ENCODE data around the gene LLPH.

LLPH gene

GRCh38 chr12:66087365-66087943 lies 43.1 kb downstream of the LLPH start:
- DNase-seq = peak; percentile 34

GRCh38 chr12:66085998-66086397 lies 44.6 kb downstream of the LLPH start:
- DNase-seq = no peak

GRCh38 chr12:66085213-66085612 lies 45.3 kb downstream of the LLPH start:
- DNase-seq = no peak

- DNase-seq = no peak
These were observed 46.8 kb downstream of the LLPH start for GRCh38 chr12:66083766-66084165.

GRCh38 chr12:66082744-66083143 lies 47.8 kb downstream of the LLPH start:
- DNase-seq = no peak

- DNase-seq = no peak
These were observed 49.8 kb downstream of the LLPH start for GRCh38 chr12:66080791-66081190.

GRCh38 chr12:66077542-66077941 lies 53.0 kb downstream of the LLPH start:
- no peak for DNase-seq

GRCh38 chr12:66074561-66074960 lies 56.0 kb downstream of the LLPH start:
- DNase-seq = no peak

- no peak for DNase-seq
These were observed 58.0 kb downstream of the LLPH start for GRCh38 chr12:66072566-66072965.

GRCh38 chr12:66072135-66072534 lies 58.4 kb downstream of the LLPH start:
- no peak for DNase-seq

- no peak for DNase-seq
These were observed 59.0 kb downstream of the LLPH start for GRCh38 chr12:66071549-66071948.

GRCh38 chr12:66070378-66071120 lies 60.0 kb downstream of the LLPH start:
- DNase-seq = no peak

- no peak for DNase-seq
These were observed 63.5 kb downstream of the LLPH start for GRCh38 chr12:66066929-66067523.

Measured in activated CD4-positive, CD25-positive, alpha-beta regulatory T cell treated with anti-CD3 and anti-CD28 coated beads, Interleukin-2, amount 50 U/mL, for 72 hours (primary cell).